Measurements from ENCODE around the gene ZNF90.

GRCh38 chr19:20167020-20167644, 89.3 kb downstream of the ZNF90 start, which contains the start of gene ZNF486:
- TF ChIP-seq CTCF (conservative IDR thresholded peaks at IDR 0.05; ENCODE audit: low read length) (no peak), EZH2phosphoT487 (IDR thresholded peaks at IDR 0.05; ENCODE audit: borderline replicate concordance) (no peak)
